Sigmoid colon (tissue), 7 donors: ENCODE measurements around the gene AFAP1. TPM values are rescaled to one million over a fixed set of nuclear protein-coding genes. Genes with fewer than 3 reads are reported as not detected.

Source experiments
- DNase-seq: peaks from one replicate; pipeline ENCODE4 v3.0.0-alpha.2; 2019
- H3K27ac ChIP-seq, 4 donors: fragments of 200-600 bp; sonication (generic); one replicate each; pipeline ENCODE4 v1.5.1; 2016 to 2019; ENCODE audit warnings: mild to moderate bottlenecking in 1 of 4
- H3K27me3 ChIP-seq, 3 donors: fragments of 200-600 bp; sonication (generic); one replicate each; pipeline ENCODE4 v1.5.1; 2019; ENCODE audit warnings: mild to moderate bottlenecking in 1 of 3
- H3K36me3 ChIP-seq, 4 donors: fragments of 200-600 bp; sonication (generic); one replicate each; pipeline ENCODE4 v1.5.1; 2016 to 2019
- H3K4me1 ChIP-seq, 4 donors: fragments of 200-600 bp; sonication (generic); one replicate each; pipeline ENCODE4 v1.5.1; 2017 to 2019
- H3K4me3 ChIP-seq, 4 donors: fragments of 200-600 bp; sonication (generic); one replicate each; pipeline ENCODE4 v1.5.1; 2017 to 2019; ENCODE audit warnings: mild to moderate bottlenecking in 2 of 4, moderate library complexity in 1 of 4
- H3K9me3 ChIP-seq, 4 donors: fragments of 200-600 bp in 3 of 4; sonication (generic) in 3 of 4; one replicate each; pipeline versions ENCODE4 v1.5.1 to v1.6.1; 2013 to 2019
- CTCF ChIP-seq, 4 experiments: fragments of 450-650 bp in 3 of 4; fragments of 200-600 bp in 1 of 4; IDR thresholded peaks; one replicate each; pipeline ENCODE4 v1.5.1; 2016 to 2019; ENCODE audit warnings: antibody characterized with exemption in 4 of 4, mild to moderate bottlenecking in 3 of 4, moderate library complexity in 2 of 4
- EP300 ChIP-seq, 4 donors: sonication (generic); formaldehyde crosslinking; IDR thresholded peaks; one replicate each; pipeline ENCODE4 v1.6.1; 2017; ENCODE audit warnings: antibody characterized with exemption in 4 of 4
- POLR2A ChIP-seq, 2 donors: fragments of 450-650 bp; IDR thresholded peaks; one replicate each; pipeline ENCODE4 v1.6.1; 2016; ENCODE audit warnings: antibody characterized with exemption in 2 of 2, mild to moderate bottlenecking in 2 of 2, moderate library complexity in 2 of 2
- POLR2AphosphoS5 ChIP-seq, 4 donors: sonication (generic); formaldehyde crosslinking; IDR thresholded peaks; one replicate each; pipeline ENCODE4 v1.6.1; 2017; ENCODE audit warnings: antibody characterized with exemption in 4 of 4
- WGBS, 2 donors: extraction: QIAGEN DNeasy Blood & Tissue Kit; methylation state at CpG; one replicate each; pipeline ENCODE4 v1.1.7; 2013; 5-methylcytosine and 5-hydroxymethylcytosine counted together
- intact Hi-C: fragments of 100-400 bp; cut with DNase I; formaldehyde crosslinking; loops from one replicate; pipeline ENCODE4 v1.15.1; 2023
- polyA plus RNA-seq, 3 donors: library from polyadenylated mRNA; stranded (reverse); fragments of 200-250 nt; gene quantifications; one replicate each; pipeline ENCODE4 v1.2.3, GENCODE V29; 2013
- total RNA-seq, 4 donors: library from RNA; depleted of rRNA; stranded (reverse); fragments of >200 nt; gene quantifications; one replicate each; pipeline ENCODE4 v1.1.0, GENCODE V29; 2016
- donor health status: healthy with polysubstance abuse.
- donor health status: Bipolar disorder and iron deficiency.
- donor health status: healthy.

AFAP1 gene
- total and polyA plus RNA-seq, 7 donors, result 7.6 to 51.3 (median 24.0) TPM

GRCh38 chr4:7770224-7771050, 169.2 kb downstream of the AFAP1 start:
- DNase-seq, result peak; percentile 65
- TF ChIP-seq POLR2A (IDR thresholded peaks at IDR 0.05), result no peak
- peak in 2 of 4 experiments; percentile 24 for TF ChIP-seq CTCF (IDR thresholded peaks at IDR 0.05)
- peaks cover 0 to 68% (median 55%) of the 10 kb centered on the region in 4 donors for H3K4me1 ChIP-seq
- no peaks in the 10 kb centered on the region for H3K9me3 ChIP-seq
- no peak overlapping the region for H3K4me3 ChIP-seq
- intact Hi-C loops, result no loop called here
- 79 to 82% methylated on average over 13 of the region's 13 CpGs for WGBS, 2 donors
- H3K36me3 ChIP-seq, result peaks cover 3 to 81% (median 35%) of the 10 kb centered on the region in 4 donors
- no peaks in the 10 kb centered on the region for H3K27me3 ChIP-seq
- peak overlapping the region in 1 of 4 donors; percentile 60 for H3K27ac ChIP-seq

- no peak overlapping the region for H3K4me3 ChIP-seq
- H3K36me3 ChIP-seq, result peaks cover 3 to 84% (median 37%) of the 10 kb centered on the region in 4 donors
- H3K4me1 ChIP-seq, result peaks cover 0 to 68% (median 55%) of the 10 kb centered on the region in 4 donors
- WGBS, 2 donors, result 88 to 95% methylated on average over 20 of the region's 20 CpGs
- TF ChIP-seq CTCF (IDR thresholded peaks at IDR 0.05), result no peak
- H3K9me3 ChIP-seq, result no peaks in the 10 kb centered on the region
- H3K27me3 ChIP-seq, result no peaks in the 10 kb centered on the region
- intact Hi-C loops, result no loop called here
- H3K27ac ChIP-seq, result peak overlapping the region in 2 of 4 donors; percentile 35 to 60
- DNase-seq, result no peak
Observed at GRCh38 chr4:7769396-7770223, 170.1 kb downstream of the AFAP1 start.

GRCh38 chr4:7768736-7769135, 170.9 kb downstream of the AFAP1 start:
- no peak for TF ChIP-seq CTCF (IDR thresholded peaks at IDR 0.05)
- TF ChIP-seq POLR2A (IDR thresholded peaks at IDR 0.05), result no peak
- no peak for TF ChIP-seq EP300 (IDR thresholded peaks at IDR 0.05)
- no peak for TF ChIP-seq POLR2AphosphoS5 (IDR thresholded peaks at IDR 0.05)
- DNase-seq, result no peak
- H3K9me3 ChIP-seq, result no peaks in the 10 kb centered on the region
- H3K4me1 ChIP-seq, result peaks cover 0 to 65% (median 53%) of the 10 kb centered on the region in 4 donors
- 93 to 96% methylated on average over 16 of the region's 16 CpGs for WGBS, 2 donors
- H3K27ac ChIP-seq, result peak overlapping the region in 1 of 4 donors; percentile 60
- peaks cover 3 to 81% (median 28%) of the 10 kb centered on the region in 4 donors for H3K36me3 ChIP-seq
- H3K4me3 ChIP-seq, result no peak overlapping the region
- intact Hi-C loops, result no loop called here
- H3K27me3 ChIP-seq, result no peaks in the 10 kb centered on the region

GRCh38 chr4:7767966-7768365, 171.7 kb downstream of the AFAP1 start:
- H3K4me1 ChIP-seq, result peaks cover 0 to 57% (median 47%) of the 10 kb centered on the region in 4 donors
- intact Hi-C loops, result no loop called here
- 91% methylated on average over 13 of the region's 13 CpGs for WGBS, 2 donors
- peaks cover 3 to 83% (median 30%) of the 10 kb centered on the region in 4 donors for H3K36me3 ChIP-seq
- H3K9me3 ChIP-seq, result no peaks in the 10 kb centered on the region
- no peaks in the 10 kb centered on the region for H3K27me3 ChIP-seq
- DNase-seq, result no peak
- H3K4me3 ChIP-seq, result no peak overlapping the region
- no peak overlapping the region for H3K27ac ChIP-seq
- no peak for TF ChIP-seq POLR2A (IDR thresholded peaks at IDR 0.05)
- TF ChIP-seq POLR2AphosphoS5 (IDR thresholded peaks at IDR 0.05), result no peak
- TF ChIP-seq EP300 (IDR thresholded peaks at IDR 0.05), result no peak
- no peak for TF ChIP-seq CTCF (IDR thresholded peaks at IDR 0.05)
